Left ventricle myocardium inferior (tissue), 1 donor: ENCODE data around the gene SUCLG2. TPM values are rescaled to one million over a fixed set of nuclear protein-coding genes. Genes with fewer than 3 reads are reported as not detected.

Source experiments
- DNase-seq: peaks from one replicate; pipeline ENCODE4 v3.0.0-alpha.2; 2020
- H3K27ac ChIP-seq: fragments of 200-600 bp; replicated peaks from 2 replicates; pipeline ENCODE4 v1.8.0; 2021
- H3K27me3 ChIP-seq: fragments of 200-600 bp; 2 replicates; pipeline ENCODE4 v1.8.0; 2021; ENCODE audit warnings: low read depth
- H3K36me3 ChIP-seq: fragments of 200-600 bp; 2 replicates; pipeline ENCODE4 v1.8.0; 2021
- H3K4me1 ChIP-seq: fragments of 200-600 bp; 2 replicates; pipeline ENCODE4 v1.8.0; 2021
- H3K4me3 ChIP-seq: fragments of 200-600 bp; 2 replicates; pipeline ENCODE4 v1.8.0; 2021; ENCODE audit warnings: mild to moderate bottlenecking, moderate library complexity
- H3K9me3 ChIP-seq: fragments of 200-600 bp; replicated peaks from 2 replicates; pipeline ENCODE4 v1.8.0; 2021
- intact Hi-C: fragments of 100-400 bp; cut with micrococcal nuclease; formaldehyde crosslinking; loops from one replicate; pipeline ENCODE4 v1.11.0; 2022
- total RNA-seq: library from RNA; stranded (reverse); fragmentation: NEBNext Ultra II Directional; extraction: Animal tissue kit (Norgen Biotek cat#: 25700); gene quantifications from one replicate; pipeline ENCODE4 v1.2.1, GENCODE V29; 2021
- TF ChIP-seq, protein P1 (sequence below): fragments of 200-600 bp; IDR thresholded peaks from 2 replicates; pipeline ENCODE4 v1.8.0; 2021; ENCODE audit warnings: antibody characterized with exemption, mild to moderate bottlenecking, borderline replicate concordance
- donor health status: DM: no; HTN: yes; CAD: no; lungs with severe emphysema.

Gene SUCLG2
- total RNA-seq, 1 donor from 2014 or later, result 100 TPM

DNA sequence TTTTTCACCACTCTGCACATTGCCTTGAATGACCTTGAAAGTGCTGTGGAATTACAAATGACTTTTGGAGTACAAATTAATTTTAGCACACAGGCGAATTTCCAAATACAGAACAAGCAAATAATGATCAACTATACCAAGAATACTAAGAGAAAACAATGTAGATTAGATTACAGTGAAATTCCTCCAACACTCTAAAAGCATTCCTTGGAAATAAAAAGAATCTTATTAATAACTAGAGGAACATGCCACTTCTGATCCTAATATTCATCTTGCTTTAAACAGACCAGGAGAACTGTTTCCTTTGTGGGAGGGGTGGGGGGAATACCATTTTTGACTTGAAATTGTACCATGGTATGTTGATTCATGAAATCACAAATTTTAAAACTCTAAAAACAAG, 167.5 kb downstream of the SUCLG2 start:
- H3K9me3 ChIP-seq, result no peaks in the 10 kb centered on the region
- intact Hi-C loops, result no loop called here
- H3K36me3 ChIP-seq, result peaks cover 7% of the 10 kb centered on the region
- no peak for DNase-seq
- no peak overlapping the region for H3K27ac ChIP-seq
- H3K4me3 ChIP-seq, result no peak overlapping the region
- H3K4me1 ChIP-seq, result peaks cover 16% of the 10 kb centered on the region
- TF ChIP-seq, protein P1, sequence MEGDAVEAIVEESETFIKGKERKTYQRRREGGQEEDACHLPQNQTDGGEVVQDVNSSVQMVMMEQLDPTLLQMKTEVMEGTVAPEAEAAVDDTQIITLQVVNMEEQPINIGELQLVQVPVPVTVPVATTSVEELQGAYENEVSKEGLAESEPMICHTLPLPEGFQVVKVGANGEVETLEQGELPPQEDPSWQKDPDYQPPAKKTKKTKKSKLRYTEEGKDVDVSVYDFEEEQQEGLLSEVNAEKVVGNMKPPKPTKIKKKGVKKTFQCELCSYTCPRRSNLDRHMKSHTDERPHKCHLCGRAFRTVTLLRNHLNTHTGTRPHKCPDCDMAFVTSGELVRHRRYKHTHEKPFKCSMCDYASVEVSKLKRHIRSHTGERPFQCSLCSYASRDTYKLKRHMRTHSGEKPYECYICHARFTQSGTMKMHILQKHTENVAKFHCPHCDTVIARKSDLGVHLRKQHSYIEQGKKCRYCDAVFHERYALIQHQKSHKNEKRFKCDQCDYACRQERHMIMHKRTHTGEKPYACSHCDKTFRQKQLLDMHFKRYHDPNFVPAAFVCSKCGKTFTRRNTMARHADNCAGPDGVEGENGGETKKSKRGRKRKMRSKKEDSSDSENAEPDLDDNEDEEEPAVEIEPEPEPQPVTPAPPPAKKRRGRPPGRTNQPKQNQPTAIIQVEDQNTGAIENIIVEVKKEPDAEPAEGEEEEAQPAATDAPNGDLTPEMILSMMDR, result no peak
- no peaks in the 10 kb centered on the region for H3K27me3 ChIP-seq

DNA sequence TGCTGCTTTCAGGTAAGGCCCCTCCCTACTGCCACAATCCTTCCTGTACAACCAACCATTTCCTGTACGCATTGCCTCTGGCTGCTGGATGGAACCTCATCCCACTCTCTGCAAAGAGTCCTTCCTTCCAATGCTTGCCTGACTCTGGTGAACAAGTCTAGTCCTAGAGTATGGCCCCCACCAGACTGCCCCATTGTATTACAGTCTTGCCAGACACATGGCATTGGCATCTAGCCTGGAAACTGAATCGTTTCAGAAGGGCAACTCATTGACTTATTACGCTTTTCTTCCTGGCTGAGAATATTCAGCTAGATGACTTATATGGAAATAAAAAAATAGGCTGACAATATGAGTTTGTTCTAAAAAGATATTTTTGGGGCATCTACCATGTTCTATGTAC, 170.3 kb downstream of the SUCLG2 start:
- TF ChIP-seq, protein P1, result no peak
- no peak overlapping the region for H3K4me3 ChIP-seq
- no peak for DNase-seq
- H3K4me1 ChIP-seq, result peaks cover 16% of the 10 kb centered on the region
- no peak overlapping the region for H3K27ac ChIP-seq
- no peaks in the 10 kb centered on the region for H3K9me3 ChIP-seq
- intact Hi-C loops, result no loop called here
- no peaks in the 10 kb centered on the region for H3K27me3 ChIP-seq
- no peaks in the 10 kb centered on the region for H3K36me3 ChIP-seq

DNA sequence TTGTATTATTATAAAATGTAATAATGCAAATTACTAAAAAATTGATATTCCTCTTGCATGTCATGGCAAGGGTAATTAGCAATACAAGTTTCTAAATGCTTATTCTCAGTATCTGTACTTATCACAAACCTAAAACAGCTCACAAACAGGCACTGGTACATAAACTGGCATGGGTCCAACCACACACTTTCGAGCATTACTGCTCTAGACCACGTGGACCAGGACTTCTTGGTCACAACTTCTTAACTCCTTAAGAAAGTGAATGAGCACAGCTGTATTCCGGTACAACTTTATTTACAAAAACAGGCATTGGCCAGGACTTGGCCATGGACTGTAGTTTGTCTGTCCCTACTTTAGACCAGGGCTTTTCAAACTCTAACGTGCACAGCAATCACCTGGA, 173.3 kb downstream of the SUCLG2 start:
- TF ChIP-seq, protein P1, result no peak
- DNase-seq, result no peak
- no peaks in the 10 kb centered on the region for H3K9me3 ChIP-seq
- H3K4me3 ChIP-seq, result no peak overlapping the region
- intact Hi-C loops, result no loop called here
- H3K4me1 ChIP-seq, result peaks cover 8% of the 10 kb centered on the region
- H3K27me3 ChIP-seq, result no peaks in the 10 kb centered on the region
- H3K36me3 ChIP-seq, result no peaks in the 10 kb centered on the region
- H3K27ac ChIP-seq, result no peak overlapping the region

DNA sequence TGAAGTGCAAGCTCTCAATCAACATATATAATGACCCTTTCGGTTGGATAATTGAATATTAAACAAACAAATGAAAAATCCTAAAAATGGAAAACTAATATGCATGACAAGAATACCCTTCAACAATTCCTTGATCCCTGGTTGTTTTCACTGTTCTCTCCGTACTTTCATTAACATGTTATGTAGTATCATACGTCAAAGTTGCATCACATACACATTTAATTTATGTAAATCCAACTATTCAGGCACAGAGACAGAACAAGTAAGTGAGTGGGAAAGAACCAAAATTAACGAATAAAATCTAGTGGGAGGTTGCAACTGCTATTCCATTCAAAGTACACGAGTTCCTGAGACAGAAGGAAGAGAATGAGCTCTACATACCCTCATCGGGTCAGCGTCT, 176.0 kb downstream of the SUCLG2 start:
- Histone ChIP-seq H3K9me3 (no peaks in the 10 kb centered on the region), H3K4me1 (no peaks in the 10 kb centered on the region), H3K27me3 (no peaks in the 10 kb centered on the region), H3K36me3 (no peaks in the 10 kb centered on the region), H3K4me3 (no peak overlapping the region), H3K27ac (no peak overlapping the region)
- intact Hi-C loops, result no loop called here
- TF ChIP-seq, protein P1, result no peak
- DNase-seq, result no peak

DNA sequence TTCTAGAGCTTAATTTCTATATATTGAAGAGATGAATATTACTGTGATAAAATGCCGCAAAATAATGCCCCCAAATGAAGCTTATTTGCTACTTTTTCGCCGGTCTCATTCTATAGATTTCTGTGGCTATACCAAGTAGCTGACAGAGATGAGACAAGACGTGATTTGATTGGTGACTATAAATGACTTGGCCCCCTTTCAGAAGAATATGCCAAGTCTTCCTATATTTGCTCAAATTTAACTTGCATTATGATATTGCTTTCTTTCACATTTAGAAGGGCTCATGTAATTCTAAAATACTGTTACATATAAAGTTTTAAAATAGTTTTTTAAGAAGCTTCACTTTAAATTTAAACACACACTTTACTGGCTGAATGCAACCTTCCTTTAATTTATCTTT, 180.1 kb downstream of the SUCLG2 start:
- no peaks in the 10 kb centered on the region for H3K36me3 ChIP-seq
- H3K4me1 ChIP-seq, result no peaks in the 10 kb centered on the region
- TF ChIP-seq, protein P1, result no peak
- no peak overlapping the region for H3K27ac ChIP-seq
- H3K27me3 ChIP-seq, result no peaks in the 10 kb centered on the region
- intact Hi-C loops, result no loop called here
- no peak for DNase-seq
- H3K9me3 ChIP-seq, result no peaks in the 10 kb centered on the region
- H3K4me3 ChIP-seq, result no peak overlapping the region
